NT2/D1 (cell line): ENCODE measurements around the gene ZNF496.

ENCODE experiments used
- DNase-seq: peaks from one replicate; pipeline ENCODE4 v3.0.0-alpha.2; 2011; ENCODE audit warnings: low read depth, low spot score
- H3K27me3 ChIP-seq: 2 replicates; pipeline ENCODE4 v1.6.0; 2011; ENCODE audit warnings: mild to moderate bottlenecking; ENCODE audit not compliant: insufficient read length, insufficient read depth
- H3K36me3 ChIP-seq: 2 replicates; pipeline ENCODE4 v1.6.1; 2011; ENCODE audit warnings: mild to moderate bottlenecking, low read length, mixed read lengths; ENCODE audit not compliant: insufficient read depth, insufficient read length
- H3K4me1 ChIP-seq: 2 replicates; pipeline ENCODE4 v1.5.1; 2011; ENCODE audit not compliant: insufficient read depth, insufficient read length
- H3K4me3 ChIP-seq: 2 replicates; pipeline ENCODE4 v1.5.1; 2011; ENCODE audit warnings: low read depth; ENCODE audit not compliant: insufficient read length
- H3K9ac ChIP-seq: 2 replicates; pipeline ENCODE4 v1.6.0; 2011; ENCODE audit warnings: low read depth; ENCODE audit not compliant: insufficient read length
- H3K9me3 ChIP-seq: 2 replicates; pipeline ENCODE4 v1.5.1; 2011; ENCODE audit warnings: mild to moderate bottlenecking, low read length; ENCODE audit not compliant: insufficient read depth
- SUZ12 ChIP-seq: IDR thresholded peaks from 2 replicates; pipeline ENCODE4 v1.6.1; 2011; ENCODE audit not compliant: insufficient read length, insufficient read depth; ENCODE audit errors: extremely low read depth
- YY1 ChIP-seq: IDR thresholded peaks from 2 replicates; pipeline ENCODE4 v1.6.1; 2011; ENCODE audit not compliant: insufficient read length, insufficient read depth
- ZNF274 ChIP-seq: IDR thresholded peaks from 2 replicates; pipeline ENCODE4 v1.6.1; 2011; ENCODE audit warnings: mild to moderate bottlenecking, low read depth, low read length

ZNF496 gene

GRCh38 chr1:247324204-247324787, 7.4 kb downstream of the ZNF496 start:
- TF ChIP-seq ZNF274 (no peak), SUZ12 (no peak), YY1 (no peak)

GRCh38 chr1:247322849-247323586, 8.6 kb downstream of the ZNF496 start:
- TF ChIP-seq SUZ12 (no peak), ZNF274 (no peak), YY1 (no peak)
- no peak overlapping the region for H3K9ac ChIP-seq

More at GRCh38 chr1:247324204-247324787, 7.4 kb downstream of the ZNF496 start:
- no peak for DNase-seq
- Histone ChIP-seq H3K4me3 (no peak overlapping the region), H3K9ac (no peak overlapping the region), H3K9me3 (no peaks in the 10 kb centered on the region), H3K36me3 (peaks cover 96% of the 10 kb centered on the region), H3K4me1 (peaks cover 5% of the 10 kb centered on the region), H3K27me3 (no peaks in the 10 kb centered on the region)

GRCh38 chr1:247322442-247322841, 9.2 kb downstream of the ZNF496 start:
- Histone ChIP-seq H3K4me3 (no peak overlapping the region), H3K4me1 (peaks cover 4% of the 10 kb centered on the region), H3K9me3 (no peaks in the 10 kb centered on the region), H3K27me3 (no peaks in the 10 kb centered on the region), H3K36me3 (peaks cover 92% of the 10 kb centered on the region), H3K9ac (no peak overlapping the region)
- no peak for DNase-seq
- TF ChIP-seq ZNF274 (no peak), YY1 (no peak), SUZ12 (no peak)

More at GRCh38 chr1:247322849-247323586, 8.6 kb downstream of the ZNF496 start:
- H3K4me3 ChIP-seq = no peak overlapping the region
- DNase-seq = no peak
- H3K4me1 ChIP-seq = peaks cover 4% of the 10 kb centered on the region
- H3K27me3 ChIP-seq = no peaks in the 10 kb centered on the region
- peaks cover 94% of the 10 kb centered on the region for H3K36me3 ChIP-seq
- H3K9me3 ChIP-seq = no peaks in the 10 kb centered on the region

- no peak overlapping the region for H3K9ac ChIP-seq
- peaks cover 93% of the 10 kb centered on the region for H3K36me3 ChIP-seq
- no peaks in the 10 kb centered on the region for H3K27me3 ChIP-seq
- DNase-seq = no peak
- H3K9me3 ChIP-seq = no peaks in the 10 kb centered on the region
- TF ChIP-seq SUZ12 (no peak), ZNF274 (no peak), YY1 (no peak)
- H3K4me3 ChIP-seq = no peak overlapping the region
- H3K4me1 ChIP-seq = no peaks in the 10 kb centered on the region
Measured at GRCh38 chr1:247317702-247318101, 14.0 kb downstream of the ZNF496 start.

- no peak for TF ChIP-seq ZNF274
- TF ChIP-seq YY1 = no peak
- TF ChIP-seq SUZ12 = no peak
- no peak for DNase-seq
- peaks cover 86% of the 10 kb centered on the region for H3K36me3 ChIP-seq
- no peaks in the 10 kb centered on the region for H3K9me3 ChIP-seq
- H3K4me3 ChIP-seq = no peak overlapping the region
- H3K9ac ChIP-seq = no peak overlapping the region
- H3K4me1 ChIP-seq = no peaks in the 10 kb centered on the region
- H3K27me3 ChIP-seq = no peaks in the 10 kb centered on the region
Measured at GRCh38 chr1:247316590-247317197, 15.0 kb downstream of the ZNF496 start.

GRCh38 chr1:247304031-247304430, 27.6 kb downstream of the ZNF496 start:
- H3K9ac ChIP-seq = no peak overlapping the region
- peaks cover 9% of the 10 kb centered on the region; the same call in 1 of the 2 replicates for H3K9me3 ChIP-seq
- H3K4me1 ChIP-seq = peaks cover 11% of the 10 kb centered on the region
- H3K4me3 ChIP-seq = no peak overlapping the region
- peaks cover 92% of the 10 kb centered on the region for H3K36me3 ChIP-seq
- H3K27me3 ChIP-seq = no peaks in the 10 kb centered on the region
- TF ChIP-seq SUZ12 (no peak), YY1 (no peak), ZNF274 (no peak)
- no peak for DNase-seq

- Histone ChIP-seq H3K27me3 (no peaks in the 10 kb centered on the region), H3K36me3 (peaks cover 88% of the 10 kb centered on the region), H3K4me1 (peaks cover 14% of the 10 kb centered on the region), H3K9ac (no peak overlapping the region), H3K9me3 (peaks cover 9% of the 10 kb centered on the region; the same call in 1 of the 2 replicates), H3K4me3 (no peak overlapping the region)
- no peak for TF ChIP-seq ZNF274
- TF ChIP-seq SUZ12 = no peak
- no peak for TF ChIP-seq YY1
- no peak for DNase-seq
Measured at GRCh38 chr1:247303216-247303615, 28.5 kb downstream of the ZNF496 start.
